LNCAP (cell line): ENCODE measurements around the gene CGB1.

Experiments
- TF ChIP-seq, protein P1 (sequence below): fragments of 450-650 bp; IDR thresholded peaks from 2 replicates; pipeline ENCODE4 v1.5.1; 2017; ENCODE audit warnings: mild to moderate bottlenecking

CGB1 gene

DNA sequence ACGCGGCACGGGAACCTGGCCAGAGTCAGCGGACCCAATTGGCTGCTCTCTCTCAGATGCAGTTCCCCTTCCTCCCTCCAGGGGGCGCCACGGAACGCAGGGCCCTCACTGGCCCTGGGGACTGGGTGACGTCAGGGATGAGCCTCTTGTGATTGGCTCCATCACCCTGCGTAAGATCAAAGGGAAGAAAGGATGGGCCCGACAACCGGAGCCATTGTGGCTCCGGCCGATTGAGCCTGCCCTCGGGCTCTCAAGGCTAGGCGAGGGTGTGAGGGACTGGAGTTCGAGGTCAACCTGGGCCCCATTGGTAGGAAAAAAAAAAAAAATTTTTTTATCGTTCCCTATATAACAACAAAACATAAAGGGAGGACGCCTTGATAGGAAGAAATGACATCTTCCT is at the start of gene CGB1:
Gene CGB1, minus strand, starts transcription at position 81 of the 400 bp plus-strand sequence. CDS start 184 bp downstream, outside the sequence.
- TF ChIP-seq, protein P1, sequence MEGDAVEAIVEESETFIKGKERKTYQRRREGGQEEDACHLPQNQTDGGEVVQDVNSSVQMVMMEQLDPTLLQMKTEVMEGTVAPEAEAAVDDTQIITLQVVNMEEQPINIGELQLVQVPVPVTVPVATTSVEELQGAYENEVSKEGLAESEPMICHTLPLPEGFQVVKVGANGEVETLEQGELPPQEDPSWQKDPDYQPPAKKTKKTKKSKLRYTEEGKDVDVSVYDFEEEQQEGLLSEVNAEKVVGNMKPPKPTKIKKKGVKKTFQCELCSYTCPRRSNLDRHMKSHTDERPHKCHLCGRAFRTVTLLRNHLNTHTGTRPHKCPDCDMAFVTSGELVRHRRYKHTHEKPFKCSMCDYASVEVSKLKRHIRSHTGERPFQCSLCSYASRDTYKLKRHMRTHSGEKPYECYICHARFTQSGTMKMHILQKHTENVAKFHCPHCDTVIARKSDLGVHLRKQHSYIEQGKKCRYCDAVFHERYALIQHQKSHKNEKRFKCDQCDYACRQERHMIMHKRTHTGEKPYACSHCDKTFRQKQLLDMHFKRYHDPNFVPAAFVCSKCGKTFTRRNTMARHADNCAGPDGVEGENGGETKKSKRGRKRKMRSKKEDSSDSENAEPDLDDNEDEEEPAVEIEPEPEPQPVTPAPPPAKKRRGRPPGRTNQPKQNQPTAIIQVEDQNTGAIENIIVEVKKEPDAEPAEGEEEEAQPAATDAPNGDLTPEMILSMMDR, result peak; percentile 22; the same call in 1 of the 2 replicates

DNA sequence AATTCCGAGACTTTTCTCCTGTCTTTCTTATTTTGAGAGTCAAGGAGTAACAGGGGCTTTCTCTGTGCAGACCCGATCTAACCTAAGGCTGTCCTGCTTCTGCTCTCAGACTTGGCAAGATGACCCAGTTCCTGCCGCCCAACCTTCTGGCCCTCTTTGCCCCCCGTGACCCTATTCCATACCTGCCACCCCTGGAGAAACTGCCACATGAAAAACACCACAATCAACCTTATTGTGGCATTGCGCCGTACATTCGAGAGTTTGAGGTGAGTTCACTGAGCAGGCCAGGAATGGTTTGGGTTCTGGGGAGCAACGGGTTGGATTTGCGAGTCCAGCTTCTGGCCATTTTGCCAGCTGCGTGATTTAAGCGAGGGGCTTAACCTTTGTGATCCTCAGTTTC is 49.6 kb upstream of the CGB1 start:
- TF ChIP-seq, protein P1, result no peak

DNA sequence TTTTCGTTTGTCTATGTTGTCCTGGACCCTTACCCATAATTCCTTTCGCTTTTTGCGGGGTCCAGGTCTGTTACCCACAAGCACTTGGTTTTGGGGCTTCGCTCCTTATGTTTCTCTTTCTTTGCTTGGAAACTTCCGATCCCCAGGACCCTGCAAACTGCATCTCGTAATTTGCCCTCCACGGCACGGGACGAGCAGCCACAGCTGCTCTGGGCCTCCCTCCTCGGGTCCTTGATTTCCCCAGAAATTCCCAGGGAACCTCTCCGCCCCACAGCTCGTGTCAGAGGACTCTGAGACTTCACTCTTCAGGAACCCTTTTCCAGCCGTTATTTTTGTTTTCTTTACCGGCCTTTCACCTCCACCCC is 49.2 kb upstream of the CGB1 start:
- TF ChIP-seq, protein P1, result no peak

DNA sequence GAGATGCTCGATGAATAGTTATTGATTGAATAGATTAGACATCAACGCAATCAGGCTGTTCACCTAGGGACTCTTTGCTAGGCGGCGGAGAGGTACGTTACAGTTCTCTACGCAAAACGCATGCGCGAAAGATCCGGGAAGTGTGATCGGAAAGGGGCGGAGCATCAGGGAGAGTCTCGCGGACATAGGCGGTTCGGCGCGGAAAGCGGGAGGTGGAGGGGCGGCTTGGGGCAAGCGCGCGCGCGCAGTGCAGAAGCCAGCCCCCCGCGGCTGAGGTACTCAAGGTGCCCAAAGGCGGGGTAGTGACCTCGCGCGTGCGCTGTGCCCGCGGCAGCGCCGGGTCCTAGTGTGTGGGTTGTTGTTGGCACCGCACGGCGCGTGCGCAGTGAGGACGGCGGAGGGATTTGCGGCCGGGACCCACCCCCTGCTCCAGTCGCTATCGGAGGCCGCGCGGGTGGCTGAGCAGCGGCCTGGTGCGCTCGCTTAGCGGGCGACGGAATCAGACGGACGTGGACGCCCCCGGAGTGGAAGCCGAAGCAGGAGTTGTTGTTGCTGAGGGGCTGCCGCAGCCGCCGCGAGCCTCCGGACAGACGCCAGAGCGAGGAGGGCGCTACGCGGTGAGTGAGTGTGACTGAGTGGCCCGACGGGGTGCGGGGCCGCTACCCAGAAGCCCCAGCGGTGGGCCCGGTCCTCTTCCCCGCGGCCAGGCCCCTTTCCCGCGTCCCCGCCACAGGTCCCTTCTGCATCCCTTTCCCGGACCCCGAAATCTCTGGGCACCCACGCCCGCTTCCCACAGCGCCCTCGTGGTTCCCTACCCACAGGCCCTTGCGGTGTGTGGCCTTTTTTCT is 48.5 kb upstream of the CGB1 start, which contains the start of gene SNRNP70:
Gene SNRNP70, plus strand, starts transcription at position 432 of the 848 bp plus-strand sequence. CDS start 964 bp downstream, outside the sequence.
- TF ChIP-seq, protein P1, result no peak

DNA sequence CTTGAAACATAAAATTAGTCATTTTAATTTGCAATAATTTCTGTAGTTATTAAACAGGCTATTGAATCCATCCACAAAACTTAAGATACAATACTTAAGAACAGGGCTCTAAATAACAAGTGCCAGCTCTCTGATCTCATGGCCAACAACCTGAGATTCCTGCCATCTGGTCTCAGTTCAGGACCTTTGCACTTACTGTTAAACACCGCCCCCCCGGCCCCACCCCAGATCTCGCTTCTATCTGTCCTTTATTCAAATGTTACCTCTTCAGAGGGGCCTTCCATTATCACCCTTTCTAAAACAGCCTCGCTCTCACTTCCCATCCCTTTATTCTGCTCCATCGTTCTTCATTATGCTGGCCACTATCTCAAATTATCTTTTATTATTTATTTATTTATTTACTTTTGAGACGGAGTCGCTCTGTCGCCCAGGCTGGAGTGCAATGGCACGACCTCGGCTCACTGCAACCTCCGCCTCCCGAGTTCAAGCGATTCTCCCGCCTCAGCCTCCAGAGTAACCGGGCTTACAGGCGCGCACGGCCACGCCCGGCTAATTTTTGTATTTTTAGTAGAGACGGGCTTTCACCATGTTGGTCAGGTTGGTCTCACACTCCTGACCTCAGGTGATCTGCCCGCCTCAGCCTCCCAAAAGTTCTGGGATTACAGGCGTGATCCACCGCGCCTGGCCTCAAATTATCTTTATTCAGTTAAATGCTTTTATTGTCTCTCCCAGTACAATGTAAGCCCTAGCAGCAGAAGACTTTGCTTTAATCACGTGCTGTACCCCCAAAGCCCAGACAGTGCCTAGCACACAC is 47.7 kb upstream of the CGB1 start:
- TF ChIP-seq, protein P1, result no peak

DNA sequence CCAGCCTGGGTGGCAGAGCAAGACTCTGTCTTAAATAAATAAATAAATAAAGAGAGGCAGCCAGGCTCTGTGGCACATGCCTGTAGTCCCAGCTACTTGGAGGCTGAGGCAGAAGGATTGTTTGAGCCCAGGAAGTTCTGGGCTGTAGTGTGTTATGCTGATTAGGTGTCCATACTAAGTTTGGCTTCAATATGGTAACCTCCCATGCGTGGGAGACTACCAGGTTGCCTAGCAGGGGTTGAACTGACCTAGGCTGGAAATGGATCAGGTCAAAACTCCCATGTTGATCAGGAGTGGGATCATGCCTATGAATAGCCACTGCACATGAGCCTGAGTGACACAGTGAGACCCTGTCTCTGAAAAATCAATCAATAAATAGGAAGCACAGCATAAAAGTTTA is 44.6 kb upstream of the CGB1 start:
- TF ChIP-seq, protein P1, result no peak

DNA sequence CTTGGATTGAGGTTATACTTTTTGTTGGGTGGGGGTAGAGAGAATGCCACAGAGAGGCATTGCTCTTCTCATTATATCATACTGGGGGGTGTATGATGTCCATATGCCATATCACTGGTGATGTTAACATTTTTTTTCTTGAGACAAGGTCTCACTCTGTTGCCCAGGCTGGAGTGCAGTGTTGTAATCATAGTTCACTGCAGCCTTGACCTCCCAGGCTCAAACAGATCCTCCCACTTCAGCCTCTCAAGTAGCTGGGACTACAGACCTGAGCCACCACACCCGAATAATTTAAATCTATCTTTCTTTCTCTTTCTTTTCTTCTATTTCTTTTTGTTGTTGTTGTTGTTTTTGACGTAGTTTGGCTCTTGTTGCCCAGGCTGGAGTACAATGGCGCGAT is 43.7 kb upstream of the CGB1 start:
- TF ChIP-seq, protein P1, result no peak
